BJ (cell line): ENCODE data around the gene SMG6. TPM values are rescaled to one million over a fixed set of nuclear protein-coding genes. Genes with fewer than 3 reads are reported as not detected.
A peak's percentile ranks its signal among the peaks of the same experiment; 100 is the strongest.

Experiments
- CTCF ChIA-PET: fragments of 350-600 bp; formaldehyde crosslinking; extraction: SDS; loops from one replicate; lab custom pipeline; 2021; ENCODE audit warnings: antibody characterized with exemption, inconsistent platforms; lab: Yijun Ruan, JAX
- POLR2A ChIA-PET: fragments of 300-600 bp; sonication (Branson Sonifier 250); formaldehyde crosslinking; extraction: SDS; loops from one replicate; lab custom pipeline; 2021; ENCODE audit warnings: antibody characterized with exemption; lab: Charles Lee
- DNase-seq: peaks from one replicate; pipeline ENCODE4 v3.0.0-alpha.2; 2011; ENCODE audit warnings: low read depth
- H3K27me3 ChIP-seq: 2 replicates; pipeline ENCODE4 v1.6.0; 2011; ENCODE audit warnings: low read length; ENCODE audit not compliant: control insufficient read depth, insufficient read depth
- H3K36me3 ChIP-seq: 2 replicates; pipeline ENCODE4 v1.5.1; 2011; ENCODE audit warnings: low read length; ENCODE audit not compliant: control insufficient read depth, insufficient read depth
- H3K4me3 ChIP-seq: 2 replicates; pipeline ENCODE4 v1.5.1; 2011; ENCODE audit warnings: low read depth, mild to moderate bottlenecking, control low read depth, low read length
- CTCF ChIP-seq: IDR thresholded peaks from 2 replicates; pipeline ENCODE4 v1.5.1; 2011; ENCODE audit warnings: low read depth, mild to moderate bottlenecking, control low read depth, inconsistent platforms, low read length, moderate library complexity; ENCODE audit not compliant: insufficient read depth
- polyA plus RNA-seq: library from polyadenylated mRNA; depleted of rRNA; stranded (reverse); fragments of >200 nt; gene quantifications from 2 replicates; pipeline ENCODE4 v1.2.3, GENCODE V29; 2011

Gene SMG6
- polyA plus RNA-seq, 1 experiment, result 29.7 TPM

DNA sequence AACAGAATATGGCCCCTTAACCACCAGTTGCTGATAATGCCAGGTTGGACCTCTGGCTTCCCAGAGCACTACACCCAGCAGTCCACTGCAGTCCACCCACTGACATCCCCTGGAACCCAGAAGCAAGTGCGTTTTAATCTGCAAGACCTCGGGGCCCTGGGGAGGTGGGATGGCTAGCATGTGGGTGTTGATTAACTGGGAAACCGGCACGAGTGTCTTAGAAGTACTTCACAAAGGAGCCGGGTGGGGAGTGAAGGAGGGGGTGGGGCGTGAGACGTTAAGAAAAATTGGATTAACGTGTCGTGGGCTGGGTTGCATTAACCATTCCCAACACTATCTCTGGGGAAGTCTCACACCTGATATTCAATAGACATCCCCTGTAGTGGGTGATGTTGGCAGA is 254.8 kb downstream of the SMG6 start:
- POLR2A ChIA-PET, result no interaction called here
- DNase-seq, result no peak

GRCh38 chr17:2047590-2047989 is 256.0 kb downstream of the SMG6 start:
- H3K4me3 ChIP-seq, result no peak overlapping the region
- CTCF ChIA-PET, result interaction anchor here (1.2 to 1.9 kb wide), 4 partner anchors 10 to 197 kb away, joined by 3 to 7 read pairs (median 4); no protein-coding TSS in a partner anchor
- TF ChIP-seq CTCF, result no peak
- POLR2A ChIA-PET, result no interaction called here
- no peak for DNase-seq
- H3K27me3 ChIP-seq, result no peaks in the 10 kb centered on the region
- H3K36me3 ChIP-seq, result peaks cover 7% of the 10 kb centered on the region

More for the DNA sequence above, 254.8 kb downstream of the SMG6 start:
- Histone ChIP-seq H3K4me3 (peak overlapping the region; percentile 55), H3K36me3 (peaks cover 1% of the 10 kb centered on the region; the same call in 1 of the 2 replicates), H3K27me3 (no peaks in the 10 kb centered on the region)
- no peak for TF ChIP-seq CTCF
- CTCF ChIA-PET, result interaction anchor here (0.6 to 1.5 kb wide), 6 partner anchors 11 to 234 kb away, joined by 3 to 4 read pairs (median 3); no protein-coding TSS in a partner anchor

- POLR2A ChIA-PET, result no interaction called here
- no peak for DNase-seq
- H3K4me3 ChIP-seq, result no peak overlapping the region
Measured at GRCh38 chr17:2044263-2044894, 259.2 kb downstream of the SMG6 start.

DNA sequence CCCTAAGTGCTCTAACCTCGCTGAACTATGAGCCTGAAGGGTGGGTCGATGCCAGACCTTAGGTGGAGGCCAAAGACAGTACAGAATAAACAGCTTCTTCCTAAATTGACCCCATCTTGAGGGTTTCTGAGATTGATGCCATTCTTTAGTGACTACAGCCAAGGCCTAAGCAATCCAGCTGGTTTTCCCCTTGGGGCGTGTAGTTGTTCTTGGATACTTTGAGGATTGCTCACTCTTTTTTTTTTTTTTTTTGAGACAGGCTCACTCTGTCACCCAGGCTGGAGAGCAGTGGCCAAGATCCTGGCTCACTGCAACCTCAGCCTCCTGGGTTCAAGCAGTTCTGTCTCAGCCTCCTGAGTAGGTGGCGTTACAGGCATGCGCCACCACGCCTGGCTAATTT is 259.8 kb downstream of the SMG6 start:
- no peak for TF ChIP-seq CTCF
- Histone ChIP-seq H3K4me3 (no peak overlapping the region), H3K27me3 (no peaks in the 10 kb centered on the region), H3K36me3 (peaks cover 10% of the 10 kb centered on the region)
- DNase-seq, result no peak
- ChIA-PET CTCF (interaction anchor here (0.6 to 2.0 kb wide), 3 partner anchors 135 to 438 kb away, joined by 3 to 6 read pairs (median 4); no protein-coding TSS in a partner anchor), POLR2A (interaction anchor here (0.5 to 0.7 kb wide), 2 partner anchors 24 to 401 kb away, joined by 7 to 11 read pairs; no protein-coding TSS in a partner anchor)

More at GRCh38 chr17:2044263-2044894, 259.2 kb downstream of the SMG6 start:
- CTCF ChIA-PET, result interaction anchor here (2.0 kb wide), 1 partner anchor 135 kb away, joined by 6 read pairs; no protein-coding TSS in a partner anchor
- Histone ChIP-seq H3K36me3 (peaks cover 10% of the 10 kb centered on the region), H3K27me3 (no peaks in the 10 kb centered on the region)
- TF ChIP-seq CTCF, result no peak

GRCh38 chr17:2042933-2043332 is 260.7 kb downstream of the SMG6 start:
- H3K27me3 ChIP-seq, result no peaks in the 10 kb centered on the region
- H3K4me3 ChIP-seq, result peak overlapping the region; percentile 84
- H3K36me3 ChIP-seq, result peaks cover 14% of the 10 kb centered on the region
- TF ChIP-seq CTCF, result no peak
- DNase-seq, result no peak
- POLR2A ChIA-PET, result no interaction called here
- CTCF ChIA-PET, result interaction anchor here (0.6 to 3.9 kb wide), 3 partner anchors 11 to 439 kb away, joined by 3 to 12 read pairs (median 3); partner anchors contain the start of gene DPH1
